K562 (cell line): Measurements from ENCODE around the gene BCL10. TPM values are rescaled to one million over a fixed set of nuclear protein-coding genes. Genes with fewer than 3 reads are reported as not detected.
A peak's percentile ranks its signal among the peaks of the same experiment; 100 is the strongest.

Source experiments
- FOS ChIP-seq: IDR thresholded peaks from 3 replicates; pipeline ENCODE4 v1.6.1; 2011; ENCODE audit not compliant: insufficient read length; ENCODE audit errors: extremely low read depth
- MYNN ChIP-seq, 2 experiments: sonication (generic); formaldehyde crosslinking in 1 of 2; IDR thresholded peaks; 2 replicates each; pipeline versions ENCODE4 v1.5.0 to v1.6.1; 2016 to 2020; ENCODE audit warnings: antibody characterized with exemption in 1 of 2, missing genetic modification reagents in 1 of 2
- NEUROD1 ChIP-seq: fragments of 150-350 bp; IDR thresholded peaks from 2 replicates; pipeline ENCODE4 v1.6.1; 2014; ENCODE audit warnings: borderline replicate concordance, low read length, low read depth; ENCODE audit not compliant: partially characterized antibody
- POLR3G ChIP-seq: IDR thresholded peaks from 2 replicates; pipeline ENCODE4 v1.6.1; 2011; ENCODE audit not compliant: insufficient read length, insufficient replicate concordance; ENCODE audit errors: extremely low read depth
- PPARD ChIP-seq: fragments of 250-450 bp; sonication (Bioruptor Pico); IDR thresholded peaks from 2 replicates; pipeline ENCODE4 v1.8.0; 2022; ENCODE audit warnings: inconsistent platforms, mild to moderate bottlenecking, moderate library complexity
- RBM34 ChIP-seq: fragments of 200-400 bp; formaldehyde crosslinking; IDR thresholded peaks from 2 replicates; pipeline ENCODE4 v1.6.1; 2018; ENCODE audit warnings: low read length, borderline replicate concordance; ENCODE audit not compliant: insufficient read depth
- RBM39 ChIP-seq: fragments of 200-400 bp; formaldehyde crosslinking; optimal IDR thresholded peaks from 2 replicates; pipeline ENCODE3; 2018; ENCODE audit warnings: low read depth, low read length
- THRA ChIP-seq: fragments of 450-650 bp; IDR thresholded peaks from 2 replicates; pipeline ENCODE4 v1.6.1; 2017; ENCODE audit warnings: mild to moderate bottlenecking, moderate library complexity
- polyA plus RNA-seq, 8 experiments: library from polyadenylated mRNA; depleted of rRNA in 4 of 8; stranded (reverse) in 5 of 8; unstranded in 3 of 8; fragments of >200 nt; fragmentation: Nextera tagmentation in 2 of 8; fragmentation: Illumina TruSeq in 1 of 8; extraction: Ambion mirVana in 2 of 8; extraction: Trizol in 1 of 8; gene quantifications; 2 replicates each; pipeline versions ENCODE4 v1.2.1 to v1.2.3, GENCODE V29; 2011 to 2014; ENCODE audit warnings: inconsistent platforms in 1 of 8, missing spikeins in 1 of 8
- total RNA-seq, 7 experiments: library from RNA; depleted of rRNA in 6 of 7; stranded (reverse); fragments of >200 nt in 6 of 7; fragmentation: Illumina TruSeq in 2 of 7; extraction: Trizol in 2 of 7; gene quantifications; 2 replicates each; pipeline versions ENCODE4 v1.2.1 to v1.2.3, GENCODE V29; 2011 to 2021; ENCODE audit warnings: low replicate concordance in 1 of 7
- TF ChIP-seq, protein P1 (sequence below): fragments of 200-600 bp; sonication (generic); IDR thresholded peaks from one replicate; pipeline ENCODE4 v1.6.1; 2012; ENCODE audit warnings: mild to moderate bottlenecking, low read depth, low read length, inconsistent platforms
- TF ChIP-seq, protein P2 (sequence below): fragments of 250-450 bp; sonication (Bioruptor Pico); IDR thresholded peaks from 2 replicates; pipeline ENCODE4 v1.4.0; 2020; ENCODE audit warnings: borderline replicate concordance
- TF ChIP-seq, protein P3 (sequence below): fragments of 250-450 bp; sonication (Bioruptor Pico); IDR thresholded peaks from 2 replicates; pipeline ENCODE4 v1.8.0; 2021; ENCODE audit warnings: borderline replicate concordance, mild to moderate bottlenecking, moderate library complexity; ENCODE audit not compliant: poor library complexity, severe bottlenecking

BCL10 gene
- total and polyA plus RNA-seq, 9 of the 15 experiments (the other 6 are each of a cell fraction or from before 2014, with no cell fraction given): 8.0 to 19.4 (median 12.3) TPM

GRCh38 chr1:85244271-85245061 lies 32.0 kb downstream of the BCL10 start (continued):
- TF ChIP-seq, protein P1, sequence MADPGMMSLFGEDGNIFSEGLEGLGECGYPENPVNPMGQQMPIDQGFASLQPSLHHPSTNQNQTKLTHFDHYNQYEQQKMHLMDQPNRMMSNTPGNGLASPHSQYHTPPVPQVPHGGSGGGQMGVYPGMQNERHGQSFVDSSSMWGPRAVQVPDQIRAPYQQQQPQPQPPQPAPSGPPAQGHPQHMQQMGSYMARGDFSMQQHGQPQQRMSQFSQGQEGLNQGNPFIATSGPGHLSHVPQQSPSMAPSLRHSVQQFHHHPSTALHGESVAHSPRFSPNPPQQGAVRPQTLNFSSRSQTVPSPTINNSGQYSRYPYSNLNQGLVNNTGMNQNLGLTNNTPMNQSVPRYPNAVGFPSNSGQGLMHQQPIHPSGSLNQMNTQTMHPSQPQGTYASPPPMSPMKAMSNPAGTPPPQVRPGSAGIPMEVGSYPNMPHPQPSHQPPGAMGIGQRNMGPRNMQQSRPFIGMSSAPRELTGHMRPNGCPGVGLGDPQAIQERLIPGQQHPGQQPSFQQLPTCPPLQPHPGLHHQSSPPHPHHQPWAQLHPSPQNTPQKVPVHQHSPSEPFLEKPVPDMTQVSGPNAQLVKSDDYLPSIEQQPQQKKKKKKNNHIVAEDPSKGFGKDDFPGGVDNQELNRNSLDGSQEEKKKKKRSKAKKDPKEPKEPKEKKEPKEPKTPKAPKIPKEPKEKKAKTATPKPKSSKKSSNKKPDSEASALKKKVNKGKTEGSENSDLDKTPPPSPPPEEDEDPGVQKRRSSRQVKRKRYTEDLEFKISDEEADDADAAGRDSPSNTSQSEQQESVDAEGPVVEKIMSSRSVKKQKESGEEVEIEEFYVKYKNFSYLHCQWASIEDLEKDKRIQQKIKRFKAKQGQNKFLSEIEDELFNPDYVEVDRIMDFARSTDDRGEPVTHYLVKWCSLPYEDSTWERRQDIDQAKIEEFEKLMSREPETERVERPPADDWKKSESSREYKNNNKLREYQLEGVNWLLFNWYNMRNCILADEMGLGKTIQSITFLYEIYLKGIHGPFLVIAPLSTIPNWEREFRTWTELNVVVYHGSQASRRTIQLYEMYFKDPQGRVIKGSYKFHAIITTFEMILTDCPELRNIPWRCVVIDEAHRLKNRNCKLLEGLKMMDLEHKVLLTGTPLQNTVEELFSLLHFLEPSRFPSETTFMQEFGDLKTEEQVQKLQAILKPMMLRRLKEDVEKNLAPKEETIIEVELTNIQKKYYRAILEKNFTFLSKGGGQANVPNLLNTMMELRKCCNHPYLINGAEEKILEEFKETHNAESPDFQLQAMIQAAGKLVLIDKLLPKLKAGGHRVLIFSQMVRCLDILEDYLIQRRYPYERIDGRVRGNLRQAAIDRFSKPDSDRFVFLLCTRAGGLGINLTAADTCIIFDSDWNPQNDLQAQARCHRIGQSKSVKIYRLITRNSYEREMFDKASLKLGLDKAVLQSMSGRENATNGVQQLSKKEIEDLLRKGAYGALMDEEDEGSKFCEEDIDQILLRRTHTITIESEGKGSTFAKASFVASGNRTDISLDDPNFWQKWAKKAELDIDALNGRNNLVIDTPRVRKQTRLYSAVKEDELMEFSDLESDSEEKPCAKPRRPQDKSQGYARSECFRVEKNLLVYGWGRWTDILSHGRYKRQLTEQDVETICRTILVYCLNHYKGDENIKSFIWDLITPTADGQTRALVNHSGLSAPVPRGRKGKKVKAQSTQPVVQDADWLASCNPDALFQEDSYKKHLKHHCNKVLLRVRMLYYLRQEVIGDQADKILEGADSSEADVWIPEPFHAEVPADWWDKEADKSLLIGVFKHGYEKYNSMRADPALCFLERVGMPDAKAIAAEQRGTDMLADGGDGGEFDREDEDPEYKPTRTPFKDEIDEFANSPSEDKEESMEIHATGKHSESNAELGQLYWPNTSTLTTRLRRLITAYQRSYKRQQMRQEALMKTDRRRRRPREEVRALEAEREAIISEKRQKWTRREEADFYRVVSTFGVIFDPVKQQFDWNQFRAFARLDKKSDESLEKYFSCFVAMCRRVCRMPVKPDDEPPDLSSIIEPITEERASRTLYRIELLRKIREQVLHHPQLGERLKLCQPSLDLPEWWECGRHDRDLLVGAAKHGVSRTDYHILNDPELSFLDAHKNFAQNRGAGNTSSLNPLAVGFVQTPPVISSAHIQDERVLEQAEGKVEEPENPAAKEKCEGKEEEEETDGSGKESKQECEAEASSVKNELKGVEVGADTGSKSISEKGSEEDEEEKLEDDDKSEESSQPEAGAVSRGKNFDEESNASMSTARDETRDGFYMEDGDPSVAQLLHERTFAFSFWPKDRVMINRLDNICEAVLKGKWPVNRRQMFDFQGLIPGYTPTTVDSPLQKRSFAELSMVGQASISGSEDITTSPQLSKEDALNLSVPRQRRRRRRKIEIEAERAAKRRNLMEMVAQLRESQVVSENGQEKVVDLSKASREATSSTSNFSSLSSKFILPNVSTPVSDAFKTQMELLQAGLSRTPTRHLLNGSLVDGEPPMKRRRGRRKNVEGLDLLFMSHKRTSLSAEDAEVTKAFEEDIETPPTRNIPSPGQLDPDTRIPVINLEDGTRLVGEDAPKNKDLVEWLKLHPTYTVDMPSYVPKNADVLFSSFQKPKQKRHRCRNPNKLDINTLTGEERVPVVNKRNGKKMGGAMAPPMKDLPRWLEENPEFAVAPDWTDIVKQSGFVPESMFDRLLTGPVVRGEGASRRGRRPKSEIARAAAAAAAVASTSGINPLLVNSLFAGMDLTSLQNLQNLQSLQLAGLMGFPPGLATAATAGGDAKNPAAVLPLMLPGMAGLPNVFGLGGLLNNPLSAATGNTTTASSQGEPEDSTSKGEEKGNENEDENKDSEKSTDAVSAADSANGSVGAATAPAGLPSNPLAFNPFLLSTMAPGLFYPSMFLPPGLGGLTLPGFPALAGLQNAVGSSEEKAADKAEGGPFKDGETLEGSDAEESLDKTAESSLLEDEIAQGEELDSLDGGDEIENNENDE: no peak
- TF ChIP-seq FOS (no peak), RBM39 (no peak), RBM34 (no peak), NEUROD1 (peak; percentile 32), MYNN (IDR thresholded peaks at IDR 0.05) (no peak), MYNN (CRISPR knock-in tag; IDR thresholded peaks at IDR 0.05) (no peak), PPARD (no peak), POLR3G (no peak), THRA (no peak)
- TF ChIP-seq, protein P2, sequence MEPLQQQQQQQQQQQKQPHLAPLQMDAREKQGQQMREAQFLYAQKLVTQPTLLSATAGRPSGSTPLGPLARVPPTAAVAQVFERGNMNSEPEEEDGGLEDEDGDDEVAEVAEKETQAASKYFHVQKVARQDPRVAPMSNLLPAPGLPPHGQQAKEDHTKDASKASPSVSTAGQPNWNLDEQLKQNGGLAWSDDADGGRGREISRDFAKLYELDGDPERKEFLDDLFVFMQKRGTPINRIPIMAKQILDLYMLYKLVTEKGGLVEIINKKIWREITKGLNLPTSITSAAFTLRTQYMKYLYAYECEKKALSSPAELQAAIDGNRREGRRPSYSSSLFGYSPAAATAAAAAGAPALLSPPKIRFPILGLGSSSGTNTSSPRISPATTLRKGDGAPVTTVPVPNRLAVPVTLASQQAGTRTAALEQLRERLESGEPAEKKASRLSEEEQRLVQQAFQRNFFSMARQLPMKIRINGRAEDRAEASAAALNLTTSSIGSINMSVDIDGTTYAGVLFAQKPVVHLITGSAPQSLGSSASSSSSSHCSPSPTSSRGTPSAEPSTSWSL (CRISPR knock-in tag): no peak
- TF ChIP-seq, protein P3, sequence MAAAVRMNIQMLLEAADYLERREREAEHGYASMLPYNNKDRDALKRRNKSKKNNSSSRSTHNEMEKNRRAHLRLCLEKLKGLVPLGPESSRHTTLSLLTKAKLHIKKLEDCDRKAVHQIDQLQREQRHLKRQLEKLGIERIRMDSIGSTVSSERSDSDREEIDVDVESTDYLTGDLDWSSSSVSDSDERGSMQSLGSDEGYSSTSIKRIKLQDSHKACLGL (CRISPR knock-in tag): no peak
